Ascending aorta (tissue), 2 donors: Measurements from ENCODE around the gene CARD9. TPM values are rescaled to one million over a fixed set of nuclear protein-coding genes. Genes with fewer than 3 reads are reported as not detected.

ENCODE experiments used
- DNase-seq, 2 donors: peaks; one replicate each; pipeline ENCODE4 v3.0.0-alpha.2; 2019; ENCODE audit warnings: low spot score in 2 of 2
- H3K27ac ChIP-seq, 2 donors: fragments of 200-600 bp; sonication (generic); one replicate each; pipeline ENCODE4 v1.5.1; 2016 to 2017; ENCODE audit warnings: mild to moderate bottlenecking in 1 of 2
- H3K27me3 ChIP-seq: fragments of 200-600 bp; sonication (generic); one replicate; pipeline ENCODE4 v1.5.1; 2017
- H3K36me3 ChIP-seq, 2 donors: fragments of 200-600 bp; sonication (generic); one replicate each; pipeline ENCODE4 v1.5.1; 2016
- H3K4me1 ChIP-seq, 2 donors: fragments of 200-600 bp; sonication (generic); one replicate each; pipeline ENCODE4 v1.5.1; 2016 to 2017; ENCODE audit warnings: mild to moderate bottlenecking in 1 of 2
- H3K4me3 ChIP-seq, 2 donors: fragments of 200-600 bp; sonication (generic); one replicate each; pipeline ENCODE4 v1.5.1; 2016 to 2017; ENCODE audit warnings: mild to moderate bottlenecking in 1 of 2
- H3K9me3 ChIP-seq, 2 donors: fragments of 200-600 bp; sonication (generic); one replicate each; pipeline ENCODE4 v1.5.1; 2016
- intact Hi-C: fragments of 100-400 bp; cut with DNase I; formaldehyde crosslinking; loops from one replicate; pipeline ENCODE4 v1.15.1; 2023
- total RNA-seq: library from RNA; depleted of rRNA; stranded (reverse); fragments of >200 nt; gene quantifications from one replicate; pipeline ENCODE4 v1.1.0, GENCODE V29; 2016
- TF ChIP-seq, protein P1 (sequence below), 3 experiments: fragments of 200-600 bp in 2 of 3; fragments of 450-650 bp in 1 of 3; sonication (generic) in 2 of 3; IDR thresholded peaks; one replicate each; pipeline ENCODE4 v1.5.1; 2016 to 2019; ENCODE audit warnings: antibody characterized with exemption in 3 of 3, mild to moderate bottlenecking in 1 of 3, moderate library complexity in 1 of 3

CARD9 gene
- total RNA-seq, 1 donor from 2014 or later, result 0.43 TPM

DNA sequence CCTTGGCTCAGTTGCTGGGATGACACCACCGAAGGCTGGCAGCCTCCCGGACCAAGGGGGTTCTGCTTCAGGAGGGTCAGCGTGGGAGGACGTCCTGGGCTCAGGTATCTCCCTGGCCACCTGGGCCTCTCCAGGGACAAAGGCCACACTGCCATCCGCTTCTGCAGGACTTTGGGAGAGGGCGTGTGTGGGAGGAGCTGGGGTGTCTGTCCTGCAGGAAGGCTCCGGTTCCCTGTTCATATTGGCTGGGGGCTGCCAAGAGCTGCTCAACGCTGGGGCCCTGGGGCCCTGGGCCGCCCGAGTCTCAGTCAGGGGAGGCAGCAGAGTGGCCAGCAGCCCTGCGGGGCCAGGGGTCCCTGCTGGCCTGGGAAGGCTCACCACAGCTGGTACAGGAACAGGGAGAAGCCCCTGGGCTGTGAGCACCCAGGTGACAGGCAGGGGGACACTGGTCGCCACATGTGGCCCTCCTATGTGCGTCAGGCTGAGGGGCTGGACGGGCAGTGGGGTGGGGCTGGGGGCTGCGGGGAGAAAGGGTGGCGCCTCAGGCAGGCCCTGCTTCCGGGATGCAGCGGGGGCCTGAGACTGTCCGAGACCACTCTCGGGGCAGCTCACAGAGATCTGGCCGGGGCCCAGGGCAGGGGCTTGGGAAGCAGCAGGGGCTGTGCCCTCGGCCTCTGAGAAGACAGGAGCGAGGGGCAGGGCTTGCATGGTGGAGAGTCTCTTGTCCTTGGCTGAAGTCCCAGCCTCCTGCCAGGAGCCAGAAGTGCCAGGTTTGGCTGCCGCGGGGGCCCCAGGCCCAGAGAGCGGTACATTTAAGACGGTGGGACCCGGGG lies 4.9 kb upstream of the CARD9 start:
- no peak overlapping the region for H3K4me3 ChIP-seq
- no peak for DNase-seq
- no peak overlapping the region for H3K27ac ChIP-seq
- TF ChIP-seq, protein P1, sequence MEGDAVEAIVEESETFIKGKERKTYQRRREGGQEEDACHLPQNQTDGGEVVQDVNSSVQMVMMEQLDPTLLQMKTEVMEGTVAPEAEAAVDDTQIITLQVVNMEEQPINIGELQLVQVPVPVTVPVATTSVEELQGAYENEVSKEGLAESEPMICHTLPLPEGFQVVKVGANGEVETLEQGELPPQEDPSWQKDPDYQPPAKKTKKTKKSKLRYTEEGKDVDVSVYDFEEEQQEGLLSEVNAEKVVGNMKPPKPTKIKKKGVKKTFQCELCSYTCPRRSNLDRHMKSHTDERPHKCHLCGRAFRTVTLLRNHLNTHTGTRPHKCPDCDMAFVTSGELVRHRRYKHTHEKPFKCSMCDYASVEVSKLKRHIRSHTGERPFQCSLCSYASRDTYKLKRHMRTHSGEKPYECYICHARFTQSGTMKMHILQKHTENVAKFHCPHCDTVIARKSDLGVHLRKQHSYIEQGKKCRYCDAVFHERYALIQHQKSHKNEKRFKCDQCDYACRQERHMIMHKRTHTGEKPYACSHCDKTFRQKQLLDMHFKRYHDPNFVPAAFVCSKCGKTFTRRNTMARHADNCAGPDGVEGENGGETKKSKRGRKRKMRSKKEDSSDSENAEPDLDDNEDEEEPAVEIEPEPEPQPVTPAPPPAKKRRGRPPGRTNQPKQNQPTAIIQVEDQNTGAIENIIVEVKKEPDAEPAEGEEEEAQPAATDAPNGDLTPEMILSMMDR (IDR thresholded peaks at IDR 0.05), result no peak
- H3K9me3 ChIP-seq, result no peaks in the 10 kb centered on the region
- intact Hi-C loops, result no loop called here
- H3K4me1 ChIP-seq, result no peaks in the 10 kb centered on the region
- peaks cover 37 to 52% of the 10 kb centered on the region in 2 donors for H3K36me3 ChIP-seq
- no peaks in the 10 kb centered on the region for H3K27me3 ChIP-seq

DNA sequence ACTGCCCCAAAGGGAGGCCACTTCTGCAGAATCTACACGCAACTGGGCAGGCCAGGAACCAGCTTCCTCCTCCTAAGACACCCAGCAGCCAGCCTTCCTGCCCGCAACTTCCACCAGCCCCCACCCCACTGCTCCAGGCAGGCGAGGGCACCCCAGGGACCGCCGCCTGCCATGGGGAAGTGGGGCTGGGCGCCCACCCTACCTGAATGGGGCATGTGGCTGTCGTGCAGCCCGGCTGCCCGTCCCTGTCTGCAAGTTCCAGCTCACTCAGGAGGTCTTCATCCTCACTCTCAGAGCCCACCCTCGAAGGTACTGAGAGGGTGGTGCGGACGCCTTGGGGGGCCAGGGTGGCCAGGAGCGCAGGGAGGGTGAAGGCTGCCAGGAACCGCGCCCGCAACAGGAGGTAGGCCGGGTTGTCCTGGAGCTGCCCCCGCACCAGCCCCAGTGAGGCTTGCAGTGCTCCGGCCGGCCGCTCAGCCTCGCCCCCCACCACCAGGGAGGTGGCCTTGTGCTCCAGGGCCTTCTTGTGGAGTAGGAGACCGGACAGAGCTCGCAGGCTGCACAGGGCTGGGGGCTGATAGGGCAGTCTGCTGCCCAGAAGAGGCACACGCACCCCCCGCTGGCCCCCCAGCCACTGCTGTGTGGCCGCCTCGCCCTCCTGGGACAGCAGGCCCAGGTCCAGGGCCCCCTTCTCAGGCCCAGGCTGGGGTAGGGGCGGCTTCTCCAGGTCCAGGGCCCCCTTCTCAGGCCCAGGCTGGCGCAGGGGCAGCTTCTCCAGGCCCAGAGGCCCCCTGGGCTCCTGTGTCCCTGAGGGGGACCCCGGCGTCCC lies 4.1 kb upstream of the CARD9 start:
- DNase-seq, result no peak
- Histone ChIP-seq H3K4me3 (no peak overlapping the region), H3K9me3 (no peaks in the 10 kb centered on the region), H3K27ac (no peak overlapping the region), H3K36me3 (peaks cover 29 to 44% of the 10 kb centered on the region in 2 donors), H3K4me1 (no peaks in the 10 kb centered on the region), H3K27me3 (no peaks in the 10 kb centered on the region)
- intact Hi-C loops, result no loop called here
- TF ChIP-seq, protein P1 (IDR thresholded peaks at IDR 0.05), result no peak

DNA sequence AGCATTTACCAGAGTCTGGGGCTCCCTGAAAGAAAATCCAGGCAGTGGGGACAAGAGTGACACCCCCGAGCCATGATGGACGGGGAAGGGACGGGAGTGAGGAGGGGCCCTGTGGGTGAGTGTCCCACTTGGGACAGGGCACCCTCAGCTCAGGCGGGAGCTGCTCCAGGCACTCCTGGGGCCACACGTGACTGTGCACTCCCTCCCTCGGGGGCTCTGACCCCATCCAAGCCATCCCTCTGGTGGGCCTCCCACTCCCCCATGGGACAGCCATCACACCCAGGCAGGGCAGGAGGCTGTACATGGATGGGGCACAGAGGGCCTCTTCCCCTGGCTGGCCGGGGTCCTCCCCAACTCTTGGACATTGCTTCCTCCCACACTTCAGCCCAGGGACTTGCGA lies 3.0 kb upstream of the CARD9 start:
- Histone ChIP-seq H3K4me3 (no peak overlapping the region), H3K27me3 (no peaks in the 10 kb centered on the region), H3K4me1 (no peaks in the 10 kb centered on the region), H3K27ac (no peak overlapping the region), H3K36me3 (peaks cover 18 to 33% of the 10 kb centered on the region in 2 donors), H3K9me3 (no peaks in the 10 kb centered on the region)
- DNase-seq, result no peak
- TF ChIP-seq, protein P1 (IDR thresholded peaks at IDR 0.05), result no peak
- intact Hi-C loops, result no loop called here

DNA sequence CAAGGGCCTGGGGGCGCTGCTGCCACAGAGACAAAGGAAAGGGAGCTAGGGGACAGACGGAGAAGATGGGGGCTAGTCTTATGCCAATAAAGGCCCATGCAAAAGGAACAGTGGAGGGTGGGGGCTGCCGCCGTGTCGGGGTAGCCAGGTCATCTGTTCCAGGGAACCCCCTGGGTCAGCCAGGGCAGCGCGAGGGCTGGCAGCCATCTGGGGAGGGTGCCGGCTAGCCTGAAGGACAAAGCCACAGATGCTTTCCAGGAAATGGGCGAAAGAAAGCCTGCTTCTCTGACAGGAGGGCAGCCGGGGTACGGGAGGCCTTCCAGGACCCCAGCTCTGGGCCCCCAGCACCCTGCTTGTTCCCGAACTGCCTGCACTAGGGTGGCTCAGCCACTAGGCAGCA lies 1.6 kb upstream of the CARD9 start:
- DNase-seq, result no peak
- Histone ChIP-seq H3K4me3 (no peak overlapping the region), H3K4me1 (no peaks in the 10 kb centered on the region), H3K27ac (no peak overlapping the region), H3K36me3 (peaks cover 8 to 20% of the 10 kb centered on the region in 2 donors), H3K9me3 (no peaks in the 10 kb centered on the region), H3K27me3 (no peaks in the 10 kb centered on the region)
- TF ChIP-seq, protein P1 (IDR thresholded peaks at IDR 0.05), result no peak
- intact Hi-C loops, result no loop called here

DNA sequence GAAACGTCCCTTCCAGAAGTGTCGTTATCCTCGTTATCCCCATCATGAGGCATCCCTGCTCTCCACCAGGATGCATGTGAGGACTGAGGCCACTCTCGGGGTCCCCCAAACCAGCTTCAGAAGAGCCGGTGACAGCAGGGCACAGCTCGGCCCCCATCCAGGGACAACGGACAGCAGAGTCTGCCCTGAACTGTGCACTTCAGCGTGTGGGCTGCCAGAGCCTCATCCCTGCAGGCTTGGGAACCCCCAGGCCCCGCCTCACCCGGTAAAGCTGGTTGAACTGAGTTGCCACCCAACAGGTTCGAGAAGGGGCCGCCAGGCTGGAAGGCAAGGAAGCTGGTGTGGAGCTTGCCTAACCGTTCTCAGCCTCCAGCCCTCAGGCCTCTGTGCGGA lies 710 bp upstream of the CARD9 start:
- DNase-seq, result no peak
- intact Hi-C loops, result no loop called here

More for the DNA sequence above, 710 bp upstream of the CARD9 start:
- Histone ChIP-seq H3K27ac (no peak overlapping the region), H3K4me1 (no peaks in the 10 kb centered on the region), H3K9me3 (no peaks in the 10 kb centered on the region), H3K36me3 (peaks cover 0 to 13% of the 10 kb centered on the region in 2 donors), H3K4me3 (no peak overlapping the region), H3K27me3 (no peaks in the 10 kb centered on the region)
- TF ChIP-seq, protein P1 (IDR thresholded peaks at IDR 0.05), result no peak
